CD4-positive, alpha-beta T cell treated with Interleukin-15 for 1 hour (primary cell): ENCODE measurements around the gene MAFF.
A peak's percentile ranks its signal among the peaks of the same experiment; 100 is the strongest.
"Not testable (repeated sequence)": the region's sequence is repeated elsewhere in the genome, so short reads cannot be mapped to it uniquely, and the experiment has no call there.

Experiments
- DNase-seq: peaks from one replicate; pipeline ENCODE4 v3.0.0-alpha.2; 2020

MAFF gene

DNA sequence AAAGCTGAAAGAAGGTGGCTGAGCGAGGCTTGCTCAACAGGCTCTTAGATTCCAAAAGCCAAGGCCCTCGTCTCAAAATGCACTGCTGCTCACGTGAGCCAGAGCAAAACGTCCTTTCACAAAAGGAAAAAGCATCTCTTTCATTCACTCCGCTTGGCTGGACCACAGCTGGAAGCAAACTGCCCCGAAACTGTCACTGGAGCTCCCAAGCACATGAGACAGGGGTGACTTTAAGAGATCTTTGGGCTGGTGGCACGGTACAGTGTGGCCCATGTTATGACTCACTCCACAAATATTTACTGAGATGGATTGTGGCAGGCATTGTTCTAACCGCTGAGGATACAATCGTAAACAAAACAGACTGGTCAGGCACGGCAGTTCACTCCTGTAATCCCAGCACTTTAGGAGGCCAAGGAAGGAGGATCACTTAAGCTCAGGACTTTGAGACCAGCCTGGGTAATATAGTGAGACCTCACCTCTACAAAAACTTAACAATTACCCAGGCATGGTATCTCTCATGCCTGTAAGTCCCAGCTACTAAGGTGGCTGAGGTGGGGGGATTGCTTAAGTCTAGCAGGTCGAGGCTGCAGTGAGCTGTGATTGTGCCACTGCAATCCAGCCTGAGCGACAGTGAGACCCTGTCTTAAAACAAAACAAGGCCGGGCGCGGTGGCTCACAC is 23.7 kb upstream of the MAFF start:
- DNase-seq: no peak

DNA sequence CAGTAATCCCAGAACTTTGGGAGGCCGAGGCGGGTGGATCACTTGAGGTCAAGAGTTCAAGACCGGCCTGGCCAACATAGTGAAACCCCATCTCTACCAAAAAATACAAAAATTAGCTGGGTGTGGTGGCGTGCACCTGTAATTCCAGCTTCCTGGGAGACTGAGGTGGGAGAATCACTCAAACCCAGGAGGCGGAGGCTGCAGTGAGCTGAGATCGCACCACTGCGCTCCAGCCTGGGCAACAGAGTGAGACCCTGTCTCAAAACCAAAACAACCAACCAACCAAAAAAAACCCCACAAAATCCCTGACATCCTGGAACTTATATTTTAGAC is 23.2 kb upstream of the MAFF start:
- DNase-seq: not testable (repeated sequence)

- peak; percentile 58 for DNase-seq
Observed at GRCh38 chr22:38180841-38181452, 20.8 kb upstream of the MAFF start.

DNA sequence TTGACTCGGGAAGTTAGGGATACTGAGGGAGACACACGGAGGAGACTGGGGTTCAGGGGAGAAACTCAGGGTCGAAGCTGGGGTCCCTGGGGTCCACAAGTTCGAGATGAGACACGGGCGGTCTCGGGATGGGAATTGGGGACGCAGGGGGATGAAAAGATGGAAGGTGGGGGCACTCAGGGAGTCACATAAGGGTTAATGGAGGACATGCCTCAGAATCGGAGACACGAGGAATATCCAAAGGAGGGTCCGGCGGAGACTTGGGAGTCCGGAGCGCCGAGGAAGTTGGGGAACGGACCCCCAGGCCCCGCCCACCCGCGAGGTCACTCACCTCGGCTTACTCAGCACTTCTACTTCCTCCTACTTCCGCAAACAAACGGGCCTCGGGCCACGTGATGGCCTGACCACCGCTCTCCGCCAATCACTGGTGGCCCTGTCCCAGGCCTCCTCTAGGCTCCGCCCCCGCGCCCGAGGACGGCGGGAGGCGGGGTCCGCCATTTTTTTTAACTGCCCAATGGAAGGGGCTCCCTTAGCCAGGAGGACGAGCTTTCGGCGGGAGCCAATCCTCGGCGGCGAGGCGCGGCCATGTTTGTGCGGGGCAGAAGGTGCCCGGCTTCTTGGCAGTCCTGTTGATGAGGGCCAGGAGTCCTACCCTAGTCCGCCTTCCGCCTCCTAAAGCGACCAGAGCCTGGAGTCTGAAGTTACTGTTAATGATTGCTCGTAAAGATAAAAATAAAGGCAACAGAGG is 20.2 kb upstream of the MAFF start, which contains the start of gene PLA2G6:
TSS of gene PLA2G6 (minus strand) at position 378 of the 748 bp plus-strand sequence. CDS start 12,404 bp downstream, outside the sequence.
- peak; percentile 99 for DNase-seq

- DNase-seq: no peak
Observed at GRCh38 chr22:38184788-38185187, 17.0 kb upstream of the MAFF start.

DNA sequence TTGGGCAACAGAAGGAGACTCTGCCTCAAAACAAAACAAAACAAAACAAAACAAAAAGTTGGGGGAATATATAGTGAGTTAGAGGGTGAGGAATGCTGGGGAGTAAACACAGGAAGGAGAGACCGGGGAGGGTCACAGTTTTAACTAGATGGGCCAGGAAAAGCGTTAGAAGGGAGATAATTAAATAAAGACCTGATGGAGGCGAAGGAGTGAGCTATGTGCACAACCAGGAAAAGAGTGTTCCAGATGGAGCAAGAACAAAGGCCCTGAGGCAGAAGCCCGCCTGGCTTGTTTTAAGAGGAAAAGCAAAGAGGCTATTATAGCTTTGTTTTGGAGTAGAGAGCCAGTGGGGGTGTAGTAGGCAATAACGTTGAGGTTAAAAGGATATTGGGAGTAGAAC is 15.4 kb upstream of the MAFF start:
- DNase-seq: no peak

DNA sequence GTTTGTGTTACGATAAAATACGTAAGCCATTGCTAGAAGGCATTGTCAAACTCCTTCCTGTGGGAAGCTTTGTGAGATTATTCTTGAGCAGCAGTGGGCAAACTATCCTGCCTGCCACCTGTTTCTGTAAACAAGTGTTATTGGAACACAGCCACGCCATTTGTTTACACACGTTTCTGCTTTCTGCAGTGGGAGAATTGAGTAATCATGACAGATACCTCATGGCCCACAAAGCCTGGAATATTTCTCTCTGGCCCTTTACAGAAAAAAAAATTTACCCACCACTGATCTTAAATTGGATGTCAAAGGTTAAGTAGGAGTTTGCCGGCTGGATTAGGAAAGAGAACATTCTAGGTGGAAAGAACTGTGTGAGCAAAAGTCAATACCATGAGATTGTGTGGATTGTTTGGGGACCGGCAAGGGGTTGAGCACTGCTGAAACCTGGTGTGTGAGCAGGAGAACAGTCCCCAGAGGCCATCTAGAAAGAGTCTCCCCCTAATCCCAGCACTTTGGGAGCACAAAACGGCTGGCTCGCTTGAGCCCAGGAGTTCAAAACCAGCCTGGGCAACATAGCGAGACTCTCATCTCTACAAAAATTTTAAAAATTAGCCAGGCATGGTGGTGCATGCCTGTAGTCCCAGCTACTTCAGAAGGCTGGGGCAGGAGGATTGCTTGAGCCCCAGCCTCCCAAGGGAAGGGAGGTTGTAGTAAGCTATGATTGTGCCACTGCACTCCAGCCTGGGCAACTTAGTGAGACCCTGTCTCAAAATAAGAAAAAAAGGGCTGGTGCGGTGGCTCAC is 14.2 kb upstream of the MAFF start:
- DNase-seq: no peak

- no peak for DNase-seq
Observed at GRCh38 chr22:38189104-38189503, 12.7 kb upstream of the MAFF start.

DNA sequence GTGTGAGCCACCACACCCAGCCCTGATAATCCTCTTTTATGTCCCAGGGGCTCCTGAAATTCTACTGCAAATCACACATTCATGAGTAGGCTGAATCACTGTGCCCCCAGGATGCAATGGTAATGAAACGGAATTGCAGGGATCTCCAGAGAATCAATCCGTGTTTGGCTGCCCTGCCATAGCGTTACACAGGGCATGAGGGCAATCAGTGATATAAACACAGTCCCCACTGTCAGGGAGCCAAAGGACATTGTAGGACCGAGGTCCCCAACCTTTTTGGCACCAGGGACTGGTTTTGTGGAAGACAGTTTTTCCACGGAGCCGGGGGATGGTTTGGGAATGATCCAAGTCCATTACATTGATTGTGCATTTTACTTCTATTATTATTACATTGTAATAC is 11.2 kb upstream of the MAFF start:
- DNase-seq: no peak

DNA sequence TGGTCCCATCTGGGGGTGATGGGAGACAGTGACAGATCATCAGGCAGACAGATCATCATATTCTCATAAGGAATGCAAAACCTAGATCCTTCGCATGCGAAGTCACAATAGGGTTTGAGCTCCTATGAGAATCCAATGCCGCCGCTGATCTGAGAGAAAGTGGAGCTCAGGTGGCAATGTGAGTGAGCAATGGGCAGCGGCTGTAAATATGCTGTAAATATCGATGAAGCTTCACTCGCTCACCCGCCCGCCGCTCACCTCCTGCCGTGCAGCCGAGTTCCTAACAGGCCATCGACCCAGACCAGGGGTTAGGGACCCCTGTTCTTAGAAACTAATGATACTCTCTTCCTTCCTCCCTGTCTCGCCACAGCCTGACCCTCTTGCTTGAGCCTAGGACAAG is 10.7 kb upstream of the MAFF start:
- DNase-seq: no peak

GRCh38 chr22:38191731-38192474 is 9.9 kb upstream of the MAFF start:
- no peak for DNase-seq

GRCh38 chr22:38192475-38192863 is 9.3 kb upstream of the MAFF start:
- DNase-seq: no peak

GRCh38 chr22:38193580-38193979 is 8.2 kb upstream of the MAFF start:
- no peak for DNase-seq

- DNase-seq: no peak
Observed at GRCh38 chr22:38196791-38197419, 4.9 kb upstream of the MAFF start.

GRCh38 chr22:38199826-38200559 is 1.8 kb upstream of the MAFF start:
- DNase-seq: no peak

DNA sequence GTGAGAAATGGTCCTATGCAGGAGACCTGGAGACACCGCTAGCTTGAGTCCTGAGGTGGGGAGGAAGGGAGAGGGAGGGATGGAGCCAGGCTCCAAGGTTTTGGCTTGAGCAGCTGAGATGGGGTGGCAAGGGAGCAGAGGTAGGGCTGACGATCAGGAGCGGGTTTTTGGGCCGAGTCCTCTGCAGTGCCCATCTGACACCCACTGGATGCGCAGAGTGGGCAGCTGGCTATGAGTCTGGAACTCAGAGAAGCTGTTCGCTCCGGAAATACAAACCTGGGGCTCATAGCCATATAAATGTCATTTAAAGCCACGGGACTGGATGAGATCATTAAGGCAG is 453 bp upstream of the MAFF start:
- DNase-seq: no peak

- DNase-seq: peak; percentile 67
Observed at GRCh38 chr22:38202437-38203089, 769 bp downstream of the MAFF start.

DNA sequence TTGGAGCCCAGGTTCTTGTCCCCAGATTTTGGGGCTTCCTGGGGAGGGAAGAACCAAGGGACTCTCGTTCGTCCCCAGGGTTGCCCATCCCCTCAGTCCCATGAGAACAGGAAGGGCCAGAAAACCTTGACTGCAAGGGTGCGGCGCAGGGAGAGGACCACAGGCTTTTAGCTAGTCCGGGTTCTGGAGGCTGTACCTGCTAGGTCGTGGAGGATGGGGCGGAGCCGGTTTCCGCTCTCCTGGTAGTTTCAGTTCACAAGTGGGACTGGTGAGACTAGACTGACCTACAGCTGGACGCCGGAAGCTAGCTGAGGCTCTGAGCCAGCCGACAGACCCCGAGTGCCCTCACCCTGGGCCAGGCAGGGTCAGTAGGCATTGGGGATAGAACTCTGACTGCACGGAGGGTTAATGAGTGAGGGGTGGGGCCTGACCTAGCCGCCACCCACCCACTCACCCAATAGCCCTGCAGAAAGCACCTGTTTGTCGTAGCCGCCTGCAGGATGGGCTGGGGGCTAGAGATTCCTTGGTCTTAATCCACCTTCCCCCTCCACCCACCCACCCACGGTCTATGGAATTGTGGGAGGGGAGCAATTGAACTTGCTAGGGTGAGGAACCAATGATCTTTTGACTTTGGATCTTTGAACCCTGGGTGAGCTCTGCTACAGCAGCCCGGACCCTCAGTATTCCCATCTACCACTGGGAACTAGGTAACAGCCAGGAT is 1.5 kb downstream of the MAFF start:
- DNase-seq: no peak

- no peak for DNase-seq
Observed at GRCh38 chr22:38203855-38204514, 2.2 kb downstream of the MAFF start.

- peak; percentile 55 for DNase-seq
Observed at GRCh38 chr22:38204784-38205183, 3.0 kb downstream of the MAFF start.
